22Rv1 (cell line): ENCODE results near the gene CSTF1.

Experiments used
- H3K27ac ChIP-seq: fragments of 450-650 bp; 2 replicates; pipeline ENCODE4 v1.5.1; 2017
- ZFX ChIP-seq: fragments of 450-650 bp; IDR thresholded peaks from 2 replicates; pipeline ENCODE4 v1.6.1; 2017; ENCODE audit warnings: antibody characterized with exemption, borderline replicate concordance
- TF ChIP-seq, protein P1 (sequence below): fragments of 450-650 bp; IDR thresholded peaks from 2 replicates; pipeline ENCODE4 v1.5.1; 2017; ENCODE audit warnings: mild to moderate bottlenecking

Gene CSTF1

DNA sequence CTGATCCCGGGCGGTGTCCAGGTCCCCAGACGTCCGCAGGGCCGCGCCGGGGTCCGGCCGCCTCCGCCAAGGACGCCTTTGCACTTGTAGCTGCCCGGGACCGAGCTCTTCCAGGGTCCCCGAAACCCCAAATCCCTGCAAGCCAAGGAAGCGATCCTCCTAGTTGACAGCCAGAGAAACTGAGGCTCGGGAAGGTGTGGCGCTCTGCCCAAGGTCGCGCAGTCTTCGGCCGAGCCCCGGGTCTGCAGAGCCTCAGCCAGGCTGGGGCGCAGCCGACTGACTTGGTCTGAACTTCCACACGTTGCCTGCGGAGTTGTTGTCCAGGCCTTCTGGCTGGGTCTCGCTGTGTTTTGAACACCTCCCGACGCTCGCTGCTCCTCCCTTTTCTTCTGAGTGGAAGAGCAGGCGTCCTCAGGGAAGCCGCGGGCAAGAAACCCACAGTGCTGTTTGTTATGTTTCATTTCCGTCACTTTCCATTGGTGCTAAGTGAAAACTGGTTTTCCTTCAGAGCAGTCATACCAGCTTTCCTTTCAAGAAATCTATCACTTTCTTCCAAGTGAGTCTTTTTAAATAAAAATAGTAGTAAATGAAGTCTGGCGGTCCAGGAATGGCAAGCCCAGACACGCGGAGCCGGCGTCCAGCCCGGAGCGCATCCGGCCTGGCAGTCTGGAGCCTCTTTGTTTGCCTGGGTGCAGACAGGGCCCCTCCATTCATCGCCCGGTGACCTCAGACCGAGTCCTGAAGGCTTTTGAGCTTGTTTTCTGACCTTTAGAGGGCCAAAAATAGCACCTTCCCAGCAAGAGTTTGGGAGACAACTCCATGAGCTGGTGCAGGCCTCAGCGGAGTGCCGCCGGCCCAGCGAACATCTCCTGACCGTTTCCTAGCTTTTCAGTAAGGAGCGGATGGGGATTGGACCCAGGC is 33.0 kb upstream of the CSTF1 start:
- TF ChIP-seq, protein P1, sequence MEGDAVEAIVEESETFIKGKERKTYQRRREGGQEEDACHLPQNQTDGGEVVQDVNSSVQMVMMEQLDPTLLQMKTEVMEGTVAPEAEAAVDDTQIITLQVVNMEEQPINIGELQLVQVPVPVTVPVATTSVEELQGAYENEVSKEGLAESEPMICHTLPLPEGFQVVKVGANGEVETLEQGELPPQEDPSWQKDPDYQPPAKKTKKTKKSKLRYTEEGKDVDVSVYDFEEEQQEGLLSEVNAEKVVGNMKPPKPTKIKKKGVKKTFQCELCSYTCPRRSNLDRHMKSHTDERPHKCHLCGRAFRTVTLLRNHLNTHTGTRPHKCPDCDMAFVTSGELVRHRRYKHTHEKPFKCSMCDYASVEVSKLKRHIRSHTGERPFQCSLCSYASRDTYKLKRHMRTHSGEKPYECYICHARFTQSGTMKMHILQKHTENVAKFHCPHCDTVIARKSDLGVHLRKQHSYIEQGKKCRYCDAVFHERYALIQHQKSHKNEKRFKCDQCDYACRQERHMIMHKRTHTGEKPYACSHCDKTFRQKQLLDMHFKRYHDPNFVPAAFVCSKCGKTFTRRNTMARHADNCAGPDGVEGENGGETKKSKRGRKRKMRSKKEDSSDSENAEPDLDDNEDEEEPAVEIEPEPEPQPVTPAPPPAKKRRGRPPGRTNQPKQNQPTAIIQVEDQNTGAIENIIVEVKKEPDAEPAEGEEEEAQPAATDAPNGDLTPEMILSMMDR: no peak
- TF ChIP-seq ZFX: no peak
- no peak overlapping the region; the same call in 1 of the 2 replicates for H3K27ac ChIP-seq

DNA sequence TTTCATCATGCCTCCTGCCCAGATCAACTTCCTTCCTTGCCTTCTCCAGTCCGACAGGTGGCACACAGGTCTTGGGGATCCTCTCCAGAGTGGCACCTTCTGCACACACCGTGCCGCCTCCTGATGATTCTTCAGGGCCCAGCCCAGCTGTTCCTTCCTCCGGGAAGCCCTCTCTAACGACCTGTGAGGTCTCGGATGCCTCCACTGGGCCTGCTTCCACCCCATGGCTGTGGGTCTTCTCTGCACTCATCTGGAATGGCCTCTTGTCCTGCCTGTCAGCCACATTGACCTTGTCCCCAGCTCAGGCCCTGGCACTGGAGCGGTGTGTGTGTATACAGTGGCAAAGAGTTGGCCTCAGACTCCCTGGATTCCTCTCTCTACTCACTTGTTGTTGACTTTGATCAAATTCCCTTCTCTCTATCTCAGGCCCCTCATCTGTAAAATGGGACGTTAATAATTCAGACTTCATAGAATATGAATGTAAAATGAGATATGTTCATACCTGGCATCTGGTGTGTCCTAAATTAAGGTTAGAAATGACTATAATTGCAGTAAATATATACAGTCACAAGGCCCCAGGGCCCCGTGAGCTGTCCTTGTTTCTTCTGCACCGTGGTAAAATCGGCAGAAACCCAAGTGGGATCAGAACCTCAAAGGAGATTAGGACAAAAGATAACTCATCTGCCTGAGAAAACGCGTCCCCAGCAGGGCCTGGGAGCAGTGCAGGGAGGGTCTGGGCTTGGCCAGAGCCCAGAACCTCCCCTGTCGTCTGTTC is 32.1 kb upstream of the CSTF1 start:
- H3K27ac ChIP-seq: no peak overlapping the region
- TF ChIP-seq, protein P1: no peak
- no peak for TF ChIP-seq ZFX

DNA sequence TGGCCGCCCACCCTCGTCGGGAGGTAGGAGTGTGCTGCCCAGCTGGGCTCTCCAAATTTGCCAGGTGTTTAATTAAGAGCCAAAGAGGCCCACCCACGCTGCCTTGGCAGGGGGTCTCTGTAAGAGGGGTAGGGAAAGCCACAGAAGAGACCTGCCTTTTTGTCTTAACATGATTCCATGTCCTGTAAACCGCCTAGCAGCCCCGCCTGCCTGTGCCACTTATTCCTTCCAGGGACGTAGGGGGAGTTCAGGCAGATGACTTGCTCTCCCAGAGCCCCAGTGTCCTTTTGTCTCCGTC is 31.6 kb upstream of the CSTF1 start:
- no peak overlapping the region for H3K27ac ChIP-seq
- TF ChIP-seq, protein P1: no peak
- TF ChIP-seq ZFX: no peak

DNA sequence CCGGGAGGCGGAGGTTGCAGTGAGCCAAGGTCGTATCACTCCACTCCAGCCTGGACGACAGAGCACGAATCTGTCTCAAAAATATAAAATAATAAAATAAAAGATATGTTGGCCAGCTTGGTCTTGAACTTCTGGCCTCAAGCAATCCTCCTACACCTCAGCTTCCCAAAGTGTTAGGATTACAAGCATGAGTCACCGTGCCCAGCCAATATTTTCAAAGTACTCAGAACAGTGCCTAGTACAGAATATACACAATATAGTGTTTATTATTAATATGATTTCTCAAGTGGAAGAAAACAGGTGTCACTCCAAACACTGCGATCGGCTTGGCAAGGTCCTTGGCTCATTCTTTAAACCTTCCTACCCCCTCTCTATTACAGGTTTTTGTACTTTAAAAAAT is 30.5 kb upstream of the CSTF1 start:
- no peak overlapping the region for H3K27ac ChIP-seq
- no peak for TF ChIP-seq ZFX
- TF ChIP-seq, protein P1: no peak

DNA sequence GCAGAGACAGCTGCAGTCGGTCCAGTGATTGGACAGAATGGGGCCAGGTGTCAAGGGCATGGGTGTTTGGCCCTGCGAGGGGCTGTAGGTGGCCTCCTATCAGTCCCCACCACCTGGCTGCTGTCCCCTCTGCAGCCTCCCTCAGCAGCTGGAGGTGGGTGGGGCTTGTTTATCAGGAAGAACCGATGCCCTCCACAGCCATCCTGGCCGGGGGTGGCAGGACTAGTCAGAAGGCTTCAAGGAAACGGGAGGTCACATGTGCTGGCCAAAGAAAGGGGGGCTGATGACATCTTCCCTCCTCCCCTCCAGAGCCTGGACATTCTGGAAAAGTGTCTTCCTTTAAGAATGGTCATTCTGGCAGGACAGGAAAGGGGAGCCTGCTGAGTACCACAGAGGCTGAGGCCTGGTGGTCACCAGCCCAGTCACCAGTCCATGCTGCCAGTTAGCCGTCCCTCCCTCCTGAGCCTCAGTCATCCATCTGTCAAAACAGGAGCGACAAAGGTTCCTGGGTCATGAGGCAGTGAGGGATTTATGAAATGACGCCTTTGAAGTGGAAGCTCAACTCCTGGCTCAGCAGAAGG is 29.5 kb upstream of the CSTF1 start:
- no peak for TF ChIP-seq ZFX
- TF ChIP-seq, protein P1: no peak
- H3K27ac ChIP-seq: no peak overlapping the region

DNA sequence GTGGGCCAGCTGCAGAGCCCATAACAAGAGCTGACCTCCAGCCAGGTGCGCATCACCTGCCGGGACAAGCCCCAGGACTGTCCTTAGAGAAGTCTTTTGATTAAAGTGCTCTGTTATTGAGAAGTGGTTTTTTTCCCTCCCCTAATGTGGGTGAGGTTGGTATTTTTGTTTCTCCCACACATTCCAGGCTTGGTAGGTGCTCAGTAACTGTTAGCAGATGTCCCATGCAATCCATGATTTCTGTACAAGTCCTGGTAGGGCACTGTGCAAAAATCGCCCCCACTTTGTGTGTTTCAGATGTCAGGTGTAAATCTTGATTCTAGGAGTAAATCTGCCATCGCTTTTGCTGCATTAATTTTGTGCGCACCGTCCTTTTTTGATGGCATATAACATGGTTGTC is 29.0 kb upstream of the CSTF1 start:
- TF ChIP-seq ZFX: no peak
- TF ChIP-seq, protein P1: no peak
- H3K27ac ChIP-seq: no peak overlapping the region
